ENCODE results near the gene SCTR.

DNA sequence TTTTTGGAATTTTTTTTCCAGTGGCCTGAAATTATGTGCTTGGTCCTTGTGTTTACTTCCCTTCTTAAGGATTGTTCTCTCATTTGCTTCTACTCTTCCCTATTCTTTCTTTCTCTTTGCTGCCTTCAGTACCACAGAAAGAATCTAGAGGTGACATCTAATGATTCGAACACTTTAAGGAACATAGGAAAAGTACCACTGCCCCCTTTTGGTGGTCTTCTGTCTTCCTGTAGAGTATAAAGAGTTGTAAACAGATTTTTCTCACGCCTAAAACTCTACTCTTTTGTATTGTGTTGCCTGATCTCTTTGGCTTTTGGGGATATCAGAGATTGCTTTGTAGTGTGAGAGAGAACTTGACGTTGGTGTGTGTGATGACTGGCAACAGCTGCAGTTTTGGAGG is 7.0 kb upstream of the SCTR start:
- TF ChIP-seq, protein P1, sequence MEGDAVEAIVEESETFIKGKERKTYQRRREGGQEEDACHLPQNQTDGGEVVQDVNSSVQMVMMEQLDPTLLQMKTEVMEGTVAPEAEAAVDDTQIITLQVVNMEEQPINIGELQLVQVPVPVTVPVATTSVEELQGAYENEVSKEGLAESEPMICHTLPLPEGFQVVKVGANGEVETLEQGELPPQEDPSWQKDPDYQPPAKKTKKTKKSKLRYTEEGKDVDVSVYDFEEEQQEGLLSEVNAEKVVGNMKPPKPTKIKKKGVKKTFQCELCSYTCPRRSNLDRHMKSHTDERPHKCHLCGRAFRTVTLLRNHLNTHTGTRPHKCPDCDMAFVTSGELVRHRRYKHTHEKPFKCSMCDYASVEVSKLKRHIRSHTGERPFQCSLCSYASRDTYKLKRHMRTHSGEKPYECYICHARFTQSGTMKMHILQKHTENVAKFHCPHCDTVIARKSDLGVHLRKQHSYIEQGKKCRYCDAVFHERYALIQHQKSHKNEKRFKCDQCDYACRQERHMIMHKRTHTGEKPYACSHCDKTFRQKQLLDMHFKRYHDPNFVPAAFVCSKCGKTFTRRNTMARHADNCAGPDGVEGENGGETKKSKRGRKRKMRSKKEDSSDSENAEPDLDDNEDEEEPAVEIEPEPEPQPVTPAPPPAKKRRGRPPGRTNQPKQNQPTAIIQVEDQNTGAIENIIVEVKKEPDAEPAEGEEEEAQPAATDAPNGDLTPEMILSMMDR (IDR thresholded peaks at IDR 0.05): peak; percentile 57
- TF ChIP-seq EZH2 (IDR thresholded peaks at IDR 0.05): no peak
